SK-N-SH (cell line): ENCODE results near the gene HOXB6. TPM values are rescaled to one million over a fixed set of nuclear protein-coding genes. Genes with fewer than 3 reads are reported as not detected.

Experiments
- CTCF ChIA-PET: fragments of 300-600, 350-600 bp; formaldehyde crosslinking; extraction: SDS; loops from one replicate; lab custom pipeline; 2021; lab: Yijun Ruan, JAX
- POLR2A ChIA-PET: fragments of 350-600 bp; sonication (Branson Sonifier 250); formaldehyde crosslinking; extraction: SDS; loops from one replicate; lab custom pipeline; 2020; ENCODE audit warnings: antibody characterized with exemption, inconsistent platforms; lab: Yijun Ruan, JAX
- DNase-seq: peaks from one replicate; pipeline ENCODE4 v3.0.0; 2012
- H2AFZ ChIP-seq: fragments of 200-600 bp; sonication (generic); 2 replicates; pipeline ENCODE4 v1.8.1; 2016; ENCODE audit warnings: antibody characterized with exemption, mild to moderate bottlenecking, low read depth
- H3F3A ChIP-seq: fragments of 200-600 bp; sonication (generic); replicated peaks from 2 replicates; pipeline ENCODE3; 2016; ENCODE audit warnings: antibody characterized with exemption, mild to moderate bottlenecking; ENCODE audit not compliant: insufficient read depth
- H3K27ac ChIP-seq, 2 experiments: fragments of 200-500 bp in 1 of 2; fragments of 200-600 bp in 1 of 2; sonication (Bioruptor generic) in 1 of 2; sonication (generic), shearing (Covaris generic) in 1 of 2; 2 replicates each; pipeline versions ENCODE4 v1.5.1 to v1.6.1; 2014 to 2016; ENCODE audit warnings: low read depth in 2 of 2, inconsistent platforms in 1 of 2, low read length in 1 of 2, mild to moderate bottlenecking in 1 of 2, mixed read lengths in 1 of 2
- H3K27me3 ChIP-seq: fragments of 200-600 bp; sonication (generic), shearing (Covaris generic); 2 replicates; pipeline ENCODE4 v1.6.1; 2016; ENCODE audit warnings: mixed run types; ENCODE audit not compliant: insufficient read depth
- H3K36me3 ChIP-seq, 2 experiments: fragments of 200-500 bp in 1 of 2; fragments of 200-600 bp in 1 of 2; sonication (Bioruptor generic) in 1 of 2; sonication (generic) in 1 of 2; replicated peaks in 1 of 2; 2 replicates each; pipeline versions ENCODE3 to v1.5.1; 2014 to 2016; ENCODE audit warnings: low read length in 1 of 2, mild to moderate bottlenecking in 1 of 2; ENCODE audit not compliant: insufficient read depth in 2 of 2, control insufficient read depth in 1 of 2
- H3K4me1 ChIP-seq, 2 experiments: fragments of 200-500 bp in 1 of 2; fragments of 200-600 bp in 1 of 2; sonication (Bioruptor generic) in 1 of 2; sonication (generic), shearing (Covaris generic) in 1 of 2; 2 replicates each; pipeline versions ENCODE4 v1.5.1 to v1.6.1; 2014 to 2016; ENCODE audit warnings: low read depth in 1 of 2, low read length in 1 of 2, mixed run types in 1 of 2; ENCODE audit not compliant: insufficient read depth in 2 of 2, control insufficient read depth in 1 of 2
- H3K4me2 ChIP-seq: fragments of 200-600 bp; sonication (generic), shearing (Covaris generic); 2 replicates; pipeline ENCODE4 v1.6.1; 2017; ENCODE audit warnings: mixed run types
- H3K4me3 ChIP-seq, 2 experiments: fragments of 200-500 bp in 1 of 2; fragments of 200-600 bp in 1 of 2; sonication (Bioruptor generic) in 1 of 2; sonication (generic), shearing (Covaris generic) in 1 of 2; 2 replicates each; pipeline versions ENCODE4 v1.5.1 to v1.8.1; 2014 to 2016; ENCODE audit warnings: low read depth in 2 of 2, inconsistent platforms in 1 of 2, low read length in 1 of 2, mild to moderate bottlenecking in 1 of 2, mixed read lengths in 1 of 2, moderate library complexity in 1 of 2
- H3K79me2 ChIP-seq: fragments of 200-600 bp; sonication (generic); 2 replicates; pipeline ENCODE4 v1.8.1; 2017; ENCODE audit warnings: mild to moderate bottlenecking; ENCODE audit not compliant: insufficient read depth
- H3K9ac ChIP-seq: fragments of 200-600 bp; sonication (generic); 2 replicates; pipeline ENCODE4 v1.6.1; 2017; ENCODE audit warnings: mixed run types
- H3K9me2 ChIP-seq: fragments of 200-600 bp; sonication (generic); 2 replicates; pipeline ENCODE4 v1.6.1; 2017; ENCODE audit warnings: mixed run types
- H3K9me3 ChIP-seq: fragments of 200-600 bp; sonication (generic); 2 replicates; pipeline ENCODE4 v1.6.1; 2017; ENCODE audit warnings: mixed run types, mild to moderate bottlenecking, moderate library complexity
- H4K20me1 ChIP-seq: fragments of 200-600 bp; sonication (generic); 2 replicates; pipeline ENCODE4 v1.6.1; 2017; ENCODE audit warnings: mild to moderate bottlenecking, mixed run types; ENCODE audit not compliant: insufficient read depth
- FOSL2 ChIP-seq: IDR thresholded peaks from 2 replicates; pipeline ENCODE4 v1.4.0; 2012; ENCODE audit warnings: low read depth, mild to moderate bottlenecking, moderate library complexity, borderline replicate concordance
- FOXJ3 ChIP-seq: sonication (generic); formaldehyde crosslinking; IDR thresholded peaks from 2 replicates; pipeline ENCODE4 v1.5.1; 2020; ENCODE audit warnings: mild to moderate bottlenecking, missing genetic modification reagents
- MAX ChIP-seq: IDR thresholded peaks from 2 replicates; pipeline ENCODE4 v1.4.0; 2012; ENCODE audit warnings: low read depth
- NRF1 ChIP-seq: IDR thresholded peaks from 2 replicates; pipeline ENCODE4 v1.6.1; 2012; ENCODE audit warnings: low read depth, mild to moderate bottlenecking, low read length
- PBX3 ChIP-seq: IDR thresholded peaks from 2 replicates; pipeline ENCODE4; 2012
- RCOR1 ChIP-seq: fragments of 150-350 bp; IDR thresholded peaks from 2 replicates; pipeline ENCODE4 v1.6.1; 2017; ENCODE audit warnings: antibody characterized with exemption, low read length
- RFX5 ChIP-seq: IDR thresholded peaks from 2 replicates; pipeline ENCODE4 v1.6.1; 2012; ENCODE audit warnings: mild to moderate bottlenecking, improper control_type of control experiment, low read length
- SMC3 ChIP-seq: IDR thresholded peaks from 2 replicates; pipeline ENCODE4 v1.6.1; 2012; ENCODE audit warnings: low read depth, low read length, improper control_type of control experiment
- TAF1 ChIP-seq: IDR thresholded peaks from 2 replicates; pipeline ENCODE4 v1.6.1; 2012; ENCODE audit warnings: low read depth, mild to moderate bottlenecking, low read length, moderate library complexity, borderline replicate concordance
- USF1 ChIP-seq: IDR thresholded peaks from 2 replicates; pipeline ENCODE4 v1.4.0; 2012; ENCODE audit warnings: low read depth, borderline replicate concordance
- YY1 ChIP-seq: IDR thresholded peaks from 2 replicates; pipeline ENCODE4 v1.4.0; 2012; ENCODE audit warnings: low read depth, mild to moderate bottlenecking
- WGBS: methylation state at CpG from one replicate; pipeline ENCODE4 v1.1.6; 2017; ENCODE audit warnings: low lambda C conversion rate; 5-methylcytosine and 5-hydroxymethylcytosine counted together
- polyA plus RNA-seq, 3 experiments: library from polyadenylated mRNA; depleted of rRNA; stranded (reverse); fragments of >200 nt; gene quantifications; 2 replicates each; pipeline ENCODE4 v1.2.3, GENCODE V29; 2012
- TF ChIP-seq, protein P1 (sequence below): fragments of 150-350 bp; IDR thresholded peaks from 2 replicates; pipeline ENCODE4 v1.6.1; 2016; ENCODE audit warnings: mild to moderate bottlenecking, low read depth, low read length
- TF ChIP-seq, protein P2 (sequence below): IDR thresholded peaks from 2 replicates; pipeline ENCODE4 v1.4.0; 2012; ENCODE audit warnings: low read depth, borderline replicate concordance

Gene HOXB6
- polyA plus RNA-seq, 1 of the 3 experiments (the other 2 are of a cell fraction), result not detected

GRCh38 chr17:48623583-48623982, 18.8 kb upstream of the HOXB6 start:
- DNase-seq, result no peak
- CTCF ChIA-PET, result interaction anchor here (0.7 to 7.6 kb wide), 12 partner anchors 10 to 597 kb away, joined by 3 to 50 read pairs (median 5); no protein-coding TSS in a partner anchor
- no peaks in the 10 kb centered on the region for H3K79me2 ChIP-seq
- H3K9ac ChIP-seq, result no peak overlapping the region
- peaks cover 3% of the 10 kb centered on the region; the same call in 1 of the 2 replicates for H4K20me1 ChIP-seq
- H3K4me2 ChIP-seq, result no peak overlapping the region
- H3K4me3 ChIP-seq, result no peak overlapping the region
- TF ChIP-seq TAF1 (no peak), MAX (no peak), FOSL2 (no peak), SMC3 (no peak), USF1 (no peak), PBX3 (no peak), RFX5 (no peak), FOXJ3 (no peak), YY1 (no peak), NRF1 (no peak), RCOR1 (no peak)
- TF ChIP-seq, protein P1, sequence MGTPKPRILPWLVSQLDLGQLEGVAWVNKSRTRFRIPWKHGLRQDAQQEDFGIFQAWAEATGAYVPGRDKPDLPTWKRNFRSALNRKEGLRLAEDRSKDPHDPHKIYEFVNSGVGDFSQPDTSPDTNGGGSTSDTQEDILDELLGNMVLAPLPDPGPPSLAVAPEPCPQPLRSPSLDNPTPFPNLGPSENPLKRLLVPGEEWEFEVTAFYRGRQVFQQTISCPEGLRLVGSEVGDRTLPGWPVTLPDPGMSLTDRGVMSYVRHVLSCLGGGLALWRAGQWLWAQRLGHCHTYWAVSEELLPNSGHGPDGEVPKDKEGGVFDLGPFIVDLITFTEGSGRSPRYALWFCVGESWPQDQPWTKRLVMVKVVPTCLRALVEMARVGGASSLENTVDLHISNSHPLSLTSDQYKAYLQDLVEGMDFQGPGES, result no peak
- TF ChIP-seq, protein P2, sequence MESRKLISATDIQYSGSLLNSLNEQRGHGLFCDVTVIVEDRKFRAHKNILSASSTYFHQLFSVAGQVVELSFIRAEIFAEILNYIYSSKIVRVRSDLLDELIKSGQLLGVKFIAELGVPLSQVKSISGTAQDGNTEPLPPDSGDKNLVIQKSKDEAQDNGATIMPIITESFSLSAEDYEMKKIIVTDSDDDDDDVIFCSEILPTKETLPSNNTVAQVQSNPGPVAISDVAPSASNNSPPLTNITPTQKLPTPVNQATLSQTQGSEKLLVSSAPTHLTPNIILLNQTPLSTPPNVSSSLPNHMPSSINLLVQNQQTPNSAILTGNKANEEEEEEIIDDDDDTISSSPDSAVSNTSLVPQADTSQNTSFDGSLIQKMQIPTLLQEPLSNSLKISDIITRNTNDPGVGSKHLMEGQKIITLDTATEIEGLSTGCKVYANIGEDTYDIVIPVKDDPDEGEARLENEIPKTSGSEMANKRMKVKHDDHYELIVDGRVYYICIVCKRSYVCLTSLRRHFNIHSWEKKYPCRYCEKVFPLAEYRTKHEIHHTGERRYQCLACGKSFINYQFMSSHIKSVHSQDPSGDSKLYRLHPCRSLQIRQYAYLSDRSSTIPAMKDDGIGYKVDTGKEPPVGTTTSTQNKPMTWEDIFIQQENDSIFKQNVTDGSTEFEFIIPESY, result no peak
- H3F3A ChIP-seq, result no peaks in the 10 kb centered on the region
- 10% methylated on average over 4 of the region's 4 CpGs for WGBS
- no peaks in the 10 kb centered on the region for H3K9me2 ChIP-seq
- H3K27me3 ChIP-seq, result peaks cover 98% of the 10 kb centered on the region
- H3K4me1 ChIP-seq, result no peaks in the 10 kb centered on the region
- no peaks in the 10 kb centered on the region for H3K36me3 ChIP-seq
- no peaks in the 10 kb centered on the region for H3K9me3 ChIP-seq
- POLR2A ChIA-PET, result no interaction called here
- no peak overlapping the region for H3K27ac ChIP-seq
- no peak overlapping the region for H2AFZ ChIP-seq
